NCI-H187 treated with DMSO at 0.1 percent for 48 hours (cell line): Measurements from ENCODE around the gene SRR.
"Not testable (repeated sequence)": the region's sequence is repeated elsewhere in the genome, so short reads cannot be mapped to it uniquely, and the experiment has no call there.

ENCODE experiments used
- DNase-seq: peaks from one replicate; lab custom pipeline; 2025; lab: John Stamatoyannopoulos, UW

Gene SRR

GRCh38 chr17:2292100-2292499, 11.7 kb upstream of the SRR start:
- no peak for DNase-seq

- no peak for DNase-seq
Measured at GRCh38 chr17:2295575-2295974, 8.2 kb upstream of the SRR start.

- DNase-seq, result no peak
Measured at GRCh38 chr17:2297023-2297422, 6.7 kb upstream of the SRR start.

- DNase-seq, result no peak
Measured at GRCh38 chr17:2299136-2299535, 4.6 kb upstream of the SRR start.

- DNase-seq, result no peak
Measured at GRCh38 chr17:2299756-2300155, 4.0 kb upstream of the SRR start.

GRCh38 chr17:2302778-2303203, 959 bp upstream of the SRR start:
- DNase-seq, result no peak

GRCh38 chr17:2304931-2305330, 1.2 kb downstream of the SRR start:
- no peak for DNase-seq

- no peak for DNase-seq
Measured at GRCh38 chr17:2309338-2310154, 5.8 kb downstream of the SRR start.

GRCh38 chr17:2312736-2313135, 9.0 kb downstream of the SRR start:
- no peak for DNase-seq

GRCh38 chr17:2316916-2317205, 13.1 kb downstream of the SRR start:
- not testable (repeated sequence) for DNase-seq

GRCh38 chr17:2317796-2318195, 14.0 kb downstream of the SRR start:
- no peak for DNase-seq

- no peak for DNase-seq
Measured at GRCh38 chr17:2319051-2319450, 15.3 kb downstream of the SRR start.

GRCh38 chr17:2321399-2321798, 17.6 kb downstream of the SRR start:
- no peak for DNase-seq

GRCh38 chr17:2323629-2324314, 20.0 kb downstream of the SRR start:
- no peak for DNase-seq

GRCh38 chr17:2331303-2331702, 27.6 kb downstream of the SRR start:
- DNase-seq, result no peak

- DNase-seq, result no peak
Measured at GRCh38 chr17:2335726-2336214, 32.0 kb downstream of the SRR start.

GRCh38 chr17:2336215-2336851, 32.6 kb downstream of the SRR start, which contains the start of gene TSR1:
Gene TSR1 (minus strand): TSS chr17:2336457. CDS start chr17:2336427, 30 bp downstream.
- DNase-seq, result no peak

GRCh38 chr17:2336852-2337543, 33.2 kb downstream of the SRR start, which contains the start of gene SGSM2:
Gene SGSM2 (plus strand): TSS chr17:2337501. CDS start chr17:2337689, 188 bp downstream.
- no peak for DNase-seq

- DNase-seq, result no peak
Measured at GRCh38 chr17:2337544-2338314, 34.0 kb downstream of the SRR start.

GRCh38 chr17:2338315-2338657, 34.5 kb downstream of the SRR start:
- DNase-seq, result no peak

- no peak for DNase-seq
Measured at GRCh38 chr17:2343421-2343820, 39.7 kb downstream of the SRR start.

GRCh38 chr17:2344528-2344927, 40.8 kb downstream of the SRR start:
- no peak for DNase-seq
